B cell (primary cell): ENCODE data around the gene CEP43. TPM values are rescaled to one million over a fixed set of nuclear protein-coding genes. Genes with fewer than 3 reads are reported as not detected.
A peak's percentile ranks its signal among the peaks of the same experiment; 100 is the strongest.
"Not testable (repeated sequence)": the region's sequence is repeated elsewhere in the genome, so short reads cannot be mapped to it uniquely, and the experiment has no call there.

Experiments
- ATAC-seq: fragments of 200-7000 bp; cut with Tn5 transposase; one replicate; pipeline ENCODE4 v1.10.0; 2021; ENCODE audit warnings: low read depth, mild to moderate bottlenecking, moderate number of reproducible peaks, moderate library complexity
- CTCF ChIA-PET: fragments of 350-600 bp; sonication (Branson Sonifier 250); formaldehyde crosslinking; loops from one replicate; lab custom pipeline; 2021; ENCODE audit warnings: antibody characterized with exemption, inconsistent platforms; lab: Charles Lee
- POLR2A ChIA-PET: fragments of 350-600 bp; sonication (Branson Sonifier 250); formaldehyde crosslinking; loops from one replicate; lab custom pipeline; 2021; ENCODE audit warnings: antibody characterized with exemption; lab: Charles Lee
- DNase-seq: peaks from one replicate; pipeline ENCODE4 v3.0.0; 2013
- H2AFZ ChIP-seq: 2 replicates; pipeline ENCODE4 v1.6.1; 2012; ENCODE audit warnings: mild to moderate bottlenecking, low read depth, low read length; ENCODE audit not compliant: insufficient read depth, poor library complexity, severe bottlenecking
- H3K27ac ChIP-seq, 2 donors: 1 replicate in 1 of 2; 2 replicates in 1 of 2; pipeline ENCODE4 v1.5.1; 2012 to 2013; ENCODE audit warnings: low read length in 2 of 2, mild to moderate bottlenecking in 2 of 2, moderate library complexity in 1 of 2
- H3K27me3 ChIP-seq, 4 experiments: fragments of 200-600 bp in 1 of 4; sonication (generic) in 1 of 4; replicated peaks in 1 of 4; 1 replicate in 2 of 4; 2 replicates in 2 of 4; pipeline versions ENCODE4 v1.6.1 to v1.7.0; 2013 to 2016; ENCODE audit warnings: low read length in 3 of 4, mild to moderate bottlenecking in 2 of 4, mixed read lengths in 1 of 4, moderate library complexity in 1 of 4; ENCODE audit not compliant: insufficient read depth in 4 of 4, control insufficient read depth in 3 of 4; ENCODE audit errors: control extremely low read depth in 1 of 4
- H3K36me3 ChIP-seq, 2 experiments: replicated peaks in 1 of 2; 1 replicate in 1 of 2; 2 replicates in 1 of 2; pipeline versions ENCODE4 v1.6.1 to v1.7.1; 2013; ENCODE audit warnings: low read length in 1 of 2; ENCODE audit not compliant: insufficient read depth in 2 of 2, control insufficient read depth in 1 of 2; ENCODE audit errors: control extremely low read depth in 1 of 2, extremely low read depth in 1 of 2
- H3K4me1 ChIP-seq, 2 donors: fragments of 200-600 bp in 1 of 2; sonication (generic) in 1 of 2; 1 replicate in 1 of 2; 2 replicates in 1 of 2; pipeline versions ENCODE4 v1.5.1 to v1.6.1; 2013 to 2017; ENCODE audit warnings: low read length in 2 of 2; ENCODE audit not compliant: control insufficient read depth in 2 of 2, insufficient read depth in 2 of 2
- H3K4me2 ChIP-seq: replicated peaks from 2 replicates; pipeline ENCODE3; 2012; ENCODE audit warnings: mild to moderate bottlenecking, low read depth, low read length; ENCODE audit not compliant: poor library complexity, severe bottlenecking
- H3K4me3 ChIP-seq, 5 experiments: fragments of 200-600 bp in 1 of 5; sonication (generic) in 1 of 5; 1 replicate in 3 of 5; 2 replicates in 2 of 5; pipeline versions ENCODE4 v1.5.1 to v1.7.0; 2011 to 2016; ENCODE audit warnings: low read length in 4 of 5, mild to moderate bottlenecking in 4 of 5, low read depth in 2 of 5, control low read depth in 1 of 5, moderate library complexity in 1 of 5; ENCODE audit not compliant: insufficient read depth in 1 of 5; ENCODE audit errors: control extremely low read depth in 1 of 5, extremely low read depth in 1 of 5
- H3K79me2 ChIP-seq: fragments of 200-600 bp; sonication (generic); one replicate; pipeline ENCODE4 v1.6.0; 2016; ENCODE audit warnings: low read length; ENCODE audit not compliant: control insufficient read depth, insufficient read depth
- H3K9ac ChIP-seq: fragments of 200-600 bp; sonication (generic); 2 replicates; pipeline ENCODE4 v1.6.1; 2017; ENCODE audit warnings: mild to moderate bottlenecking, low read length, moderate library complexity
- H3K9me3 ChIP-seq, 3 donors: one replicate each; pipeline versions ENCODE4 v1.6.1 to v1.7.1; 2013; ENCODE audit warnings: low read length in 2 of 3; ENCODE audit not compliant: control insufficient read depth in 2 of 3, insufficient read depth in 1 of 3; ENCODE audit errors: control extremely low read depth in 1 of 3
- H4K20me1 ChIP-seq: 2 replicates; pipeline ENCODE4 v1.6.0; 2012; ENCODE audit warnings: mild to moderate bottlenecking, low read length; ENCODE audit not compliant: insufficient read depth, control insufficient read depth, poor library complexity, severe bottlenecking
- H3K27ac Mint-ChIP-seq: one replicate; pipeline ENCODE4 v1.8.0; 2021; ENCODE audit warnings: mixed read lengths
- H3K27me3 Mint-ChIP-seq: one replicate; pipeline ENCODE4 v1.8.0; 2021; ENCODE audit warnings: mixed read lengths
- H3K4me1 Mint-ChIP-seq: one replicate; pipeline ENCODE4 v1.8.0; 2021; ENCODE audit warnings: mixed read lengths
- H3K4me3 Mint-ChIP-seq: one replicate; pipeline ENCODE4 v1.8.0; 2021; ENCODE audit warnings: mixed read lengths
- H3K9me3 Mint-ChIP-seq: one replicate; pipeline ENCODE4 v1.8.0; 2022; ENCODE audit warnings: mixed read lengths; ENCODE audit not compliant: insufficient read depth
- CTCF ChIP-seq: fragments of 200-600 bp; IDR thresholded peaks from one replicate; pipeline ENCODE4 v1.8.0; 2022; ENCODE audit warnings: antibody characterized with exemption, mild to moderate bottlenecking
- EZH2 ChIP-seq: IDR thresholded peaks from 2 replicates; pipeline ENCODE4 v1.6.1; 2012; ENCODE audit warnings: borderline replicate concordance, low read depth, mild to moderate bottlenecking, moderate library complexity, low read length; ENCODE audit not compliant: insufficient read depth, poor library complexity, severe bottlenecking
- WGBS: methylation state at CpG from one replicate; pipeline ENCODE4 v1.1.5; 2013; ENCODE audit warnings: missing lambda C conversion rate; ENCODE audit not compliant: insufficient coverage; 5-methylcytosine and 5-hydroxymethylcytosine counted together
- intact Hi-C: fragments of 100-400 bp; cut with micrococcal nuclease; formaldehyde crosslinking; loops from one replicate; pipeline ENCODE4 v1.10.0; 2022
- polyA plus RNA-seq: library from polyadenylated mRNA; depleted of rRNA; stranded (reverse); fragments of >200 nt; gene quantifications from 2 replicates; pipeline ENCODE4 v1.2.3, GENCODE V29; 2012
- total RNA-seq, 2 donors: library from RNA; stranded (reverse); fragments of 120-200 nt in 1 of 2; gene quantifications; 1 replicate in 1 of 2; 2 replicates in 1 of 2; pipeline versions ENCODE4 v1.2.3 to v1.2.4, GENCODE V29; 2013 to 2022

Gene CEP43
- total and polyA plus RNA-seq, 2 donors (not counting 1 experiment from before 2014, with no cell fraction given) = 10.1 to 39.7 TPM

DNA sequence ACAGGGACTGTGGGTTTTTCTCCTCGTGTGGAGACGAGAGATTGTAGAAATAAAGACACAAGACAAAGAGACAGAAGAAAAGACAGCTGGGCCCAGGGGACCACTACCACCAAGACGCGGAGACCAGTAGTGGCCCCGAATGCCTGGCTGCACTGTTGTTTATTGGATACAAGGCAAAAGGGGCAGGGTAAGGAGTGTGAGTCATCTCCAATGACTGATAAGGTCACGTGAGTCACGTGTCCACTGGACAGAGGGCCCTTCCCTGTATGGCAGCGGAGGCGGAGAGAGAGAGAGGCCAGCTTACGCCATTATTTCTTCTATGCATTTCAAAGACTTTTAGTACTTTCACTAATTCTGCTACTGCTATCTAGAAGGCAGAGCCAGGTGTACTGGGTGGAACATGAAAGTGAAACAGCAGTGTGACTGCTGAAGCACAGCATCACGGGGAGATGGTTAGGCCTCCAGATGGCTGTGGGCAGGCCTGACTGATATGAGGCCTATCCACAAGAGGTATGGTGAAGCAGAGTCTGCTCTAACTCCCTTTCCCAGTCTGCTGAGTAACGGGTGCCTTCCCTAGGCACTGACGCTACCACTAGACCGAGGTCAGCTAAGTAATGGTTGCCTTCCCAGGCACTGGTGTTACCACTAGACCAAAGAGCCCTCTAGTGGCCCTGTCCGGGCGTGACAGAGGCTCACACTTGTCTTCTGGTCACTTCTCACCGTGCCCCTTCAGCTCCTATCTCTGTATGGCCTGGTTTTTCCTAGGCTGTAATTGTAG, 48.1 kb upstream of the CEP43 start:
- H3K79me2 ChIP-seq = peaks cover 76% of the 10 kb centered on the region
- peak overlapping the region in 4 of 5 experiments; percentile 1 to 60 (median 35) for H3K4me3 ChIP-seq
- H3K27ac Mint-ChIP-seq = peak overlapping the region; percentile 98
- peaks cover 76% of the 10 kb centered on the region for H4K20me1 ChIP-seq
- ATAC-seq = peak; percentile 86
- H3K4me3 Mint-ChIP-seq = peak overlapping the region; percentile 94
- CTCF ChIA-PET = interaction anchor here (0.5 to 4.8 kb wide), 11 partner anchors 9 to 189 kb away, joined by 3 to 61 read pairs (median 4); partner anchors contain the start of gene CEP43
- H2AFZ ChIP-seq, H3K9me3 ChIP-seq, H3K9me3 Mint-ChIP-seq, H3K27me3 Mint-ChIP-seq, H3K27me3 ChIP-seq: not testable (repeated sequence)
- H3K4me2 ChIP-seq = peak overlapping the region; percentile 88
- DNase-seq = peak; percentile 94
- 6% methylated on average over 8 of the region's 17 CpGs for WGBS
- H3K36me3 ChIP-seq = peaks cover 0 to 65% of the 10 kb centered on the region in 2 experiments
- peak; percentile 71 for TF ChIP-seq CTCF
- peak overlapping the region; percentile 82 to 94 for H3K27ac ChIP-seq
- peaks cover 61% of the 10 kb centered on the region for H3K4me1 Mint-ChIP-seq
- POLR2A ChIA-PET = interaction anchor here (0.7 to 2.1 kb wide), 7 partner anchors 9 to 191 kb away, joined by 3 to 11 read pairs (median 3); partner anchors contain the start of gene CEP43
- H3K9ac ChIP-seq = peak overlapping the region; percentile 65
- H3K4me1 ChIP-seq = peaks cover 62 to 69% of the 10 kb centered on the region in 2 donors
- intact Hi-C loops = loop anchor here (1.0 to 2.0 kb wide), 9 partner anchors 8 to 568 kb away; partner anchors contain the start of genes CEP43 and MPC1

GRCh38 chr6:166951670-166952060, 47.5 kb upstream of the CEP43 start:
- no peak overlapping the region for H3K4me3 ChIP-seq
- POLR2A ChIA-PET = interaction anchor here (0.7 to 2.1 kb wide), 4 partner anchors 8 to 172 kb away, joined by 3 to 11 read pairs (median 4); partner anchors contain the start of gene CEP43
- Mint-ChIP-seq H3K4me3 (peak overlapping the region; percentile 94), H3K4me1 (peaks cover 61% of the 10 kb centered on the region), H3K9me3 (no peaks in the 10 kb centered on the region), H3K27ac (peak overlapping the region; percentile 98), H3K27me3 (no peaks in the 10 kb centered on the region)
- 80% methylated on average over 1 of the region's 3 CpGs for WGBS
- H3K36me3 ChIP-seq = peaks cover 0 to 59% of the 10 kb centered on the region in 2 experiments
- H3K9ac ChIP-seq = no peak overlapping the region
- peaks cover 75% of the 10 kb centered on the region for H3K79me2 ChIP-seq
- CTCF ChIA-PET = interaction anchor here (1.1 to 4.8 kb wide), 6 partner anchors 20 to 189 kb away, joined by 3 to 61 read pairs (median 4); no protein-coding TSS in a partner anchor
- H3K27me3 ChIP-seq = no peaks in the 10 kb centered on the region
- intact Hi-C loops = loop anchor here (1.0 to 2.0 kb wide), 8 partner anchors 15 to 569 kb away; partner anchors contain the start of genes CEP43 and MPC1
- H3K27ac ChIP-seq = peak overlapping the region; percentile 82 to 94
- peaks cover 0 to 4% (median 0%) of the 10 kb centered on the region in 3 donors for H3K9me3 ChIP-seq
- peak overlapping the region; percentile 88 for H3K4me2 ChIP-seq
- no peak overlapping the region for H2AFZ ChIP-seq
- peaks cover 72% of the 10 kb centered on the region for H4K20me1 ChIP-seq
- TF ChIP-seq EZH2 (no peak), CTCF (peak; percentile 40)
- ATAC-seq (no peak), DNase-seq (no peak)
- peaks cover 62 to 69% of the 10 kb centered on the region in 2 donors for H3K4me1 ChIP-seq
